Measurements from ENCODE around the gene ABCA8. TPM values are rescaled to one million over a fixed set of nuclear protein-coding genes. Genes with fewer than 3 reads are reported as not detected.
"Not testable (repeated sequence)": the region's sequence is repeated elsewhere in the genome, so short reads cannot be mapped to it uniquely, and the experiment has no call there.

Gene ABCA8
- total RNA-seq, 1 donor from 2014 or later: not detected

DNA sequence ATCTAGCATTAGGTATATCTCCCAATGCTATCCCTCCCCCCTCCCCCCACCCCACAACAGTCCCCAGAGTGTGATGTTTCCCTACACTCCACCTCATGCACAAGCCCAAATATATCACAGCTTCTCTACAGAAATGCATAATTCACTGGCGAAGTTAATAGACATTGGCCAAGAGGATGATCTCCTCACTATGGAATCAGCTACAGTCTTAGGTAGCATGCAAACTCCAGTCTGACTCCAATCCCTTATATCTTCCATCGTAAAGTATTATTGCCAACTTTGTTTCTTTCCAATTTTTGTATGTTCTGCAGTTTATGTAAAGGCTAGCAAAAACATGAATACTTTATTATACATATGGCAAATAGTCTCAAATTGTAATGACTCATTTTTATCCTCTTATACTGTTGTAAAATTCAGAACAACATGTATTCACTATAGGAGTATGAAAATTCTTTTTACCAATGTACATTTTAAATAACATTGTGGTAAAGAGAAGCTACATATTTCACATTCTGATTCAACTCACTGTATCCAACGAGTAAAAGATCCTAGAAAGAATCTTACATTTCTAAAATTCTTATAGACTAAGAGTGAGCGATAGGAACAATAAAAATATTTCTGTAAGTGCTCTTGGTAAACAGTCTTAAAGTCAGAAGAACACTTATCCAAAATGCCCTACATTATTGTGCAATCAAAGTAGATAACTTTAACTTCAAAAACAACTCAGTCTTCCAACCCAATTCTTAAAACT lies 871 bp downstream of the ABCA8 start:
- Mint-ChIP-seq H3K27me3 (ENCODE audit: low read depth) (no peaks in the 10 kb centered on the region), H3K27ac (no peak overlapping the region), H3K36me3 (ENCODE audit: low read depth) (no peaks in the 10 kb centered on the region), H3K4me1 (ENCODE audit: low read depth) (no peaks in the 10 kb centered on the region), H3K4me3 (ENCODE audit: low read depth) (no peak overlapping the region), H3K9me3 (no peaks in the 10 kb centered on the region)
- intact Hi-C loops (cut with micrococcal nuclease): no loop called here
- no peak for DNase-seq (ENCODE audit: low spot score)

DNA sequence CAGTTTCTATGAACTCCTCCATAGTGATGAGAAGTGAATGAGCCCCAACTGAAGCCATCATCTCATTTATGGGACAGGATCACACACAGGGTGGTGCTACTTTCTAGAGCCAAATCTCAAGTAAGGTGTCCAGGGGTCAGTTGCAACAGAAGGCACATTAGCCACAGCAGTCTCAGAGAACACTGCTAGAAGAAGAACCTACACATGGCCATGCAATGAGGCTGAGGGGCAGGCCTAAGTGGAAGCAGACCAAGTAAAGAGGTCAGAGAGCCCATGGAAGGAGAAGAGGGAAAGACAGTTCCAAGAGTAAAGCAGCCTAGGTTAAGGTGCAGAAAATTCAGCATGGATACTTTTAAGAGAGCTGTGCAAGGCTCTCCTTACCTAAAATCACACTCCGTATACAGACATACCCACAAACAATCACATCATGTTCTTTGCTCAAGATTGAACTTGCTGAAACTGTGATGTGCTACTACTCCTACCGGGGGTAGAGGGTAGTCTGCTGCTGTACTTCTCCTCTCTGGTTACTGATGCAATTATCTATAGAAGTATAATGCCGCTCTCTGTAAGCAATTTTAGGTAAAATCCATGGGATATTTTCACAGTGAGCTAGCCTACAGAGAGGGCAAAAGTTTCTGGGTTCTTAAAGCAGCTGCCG lies 1.7 kb downstream of the ABCA8 start:
- H3K36me3 Mint-ChIP-seq (ENCODE audit: low read depth): no peaks in the 10 kb centered on the region
- no peaks in the 10 kb centered on the region for H3K9me3 Mint-ChIP-seq
- H3K4me3 Mint-ChIP-seq (ENCODE audit: low read depth): no peak overlapping the region
- no peaks in the 10 kb centered on the region for H3K4me1 Mint-ChIP-seq (ENCODE audit: low read depth)
- no peak overlapping the region for H3K27ac Mint-ChIP-seq
- intact Hi-C loops (cut with micrococcal nuclease): no loop called here
- DNase-seq (ENCODE audit: low spot score): no peak
- no peaks in the 10 kb centered on the region for H3K27me3 Mint-ChIP-seq (ENCODE audit: low read depth)

GRCh38 chr17:68950725-68951124 lies 4.5 kb downstream of the ABCA8 start:
- Mint-ChIP-seq H3K4me3 (ENCODE audit: low read depth) (no peak overlapping the region), H3K27me3 (ENCODE audit: low read depth) (no peaks in the 10 kb centered on the region), H3K27ac (no peak overlapping the region), H3K4me1 (ENCODE audit: low read depth) (no peaks in the 10 kb centered on the region), H3K36me3 (ENCODE audit: low read depth) (no peaks in the 10 kb centered on the region), H3K9me3 (no peaks in the 10 kb centered on the region)
- DNase-seq (ENCODE audit: low spot score): no peak
- intact Hi-C loops (cut with micrococcal nuclease): no loop called here

- H3K27me3 Mint-ChIP-seq (ENCODE audit: low read depth); H3K27ac Mint-ChIP-seq; H3K36me3 Mint-ChIP-seq (ENCODE audit: low read depth); H3K4me1 Mint-ChIP-seq (ENCODE audit: low read depth); DNase-seq (ENCODE audit: low spot score); intact Hi-C loops (cut with micrococcal nuclease); H3K9me3 Mint-ChIP-seq; H3K4me3 Mint-ChIP-seq (ENCODE audit: low read depth): not testable (repeated sequence)
These were observed 7.3 kb downstream of the ABCA8 start for GRCh38 chr17:68947868-68948267.

GRCh38 chr17:68944435-68945035 lies 10.7 kb downstream of the ABCA8 start:
- no peak for DNase-seq (ENCODE audit: low spot score)
- Mint-ChIP-seq H3K4me3 (ENCODE audit: low read depth) (no peak overlapping the region), H3K27me3 (ENCODE audit: low read depth) (no peaks in the 10 kb centered on the region), H3K27ac (no peak overlapping the region), H3K4me1 (ENCODE audit: low read depth) (no peaks in the 10 kb centered on the region), H3K36me3 (ENCODE audit: low read depth) (no peaks in the 10 kb centered on the region), H3K9me3 (no peaks in the 10 kb centered on the region)
- intact Hi-C loops (cut with micrococcal nuclease): no loop called here

- DNase-seq (ENCODE audit: low spot score); H3K27me3 Mint-ChIP-seq (ENCODE audit: low read depth); H3K27ac Mint-ChIP-seq; H3K36me3 Mint-ChIP-seq (ENCODE audit: low read depth); H3K4me3 Mint-ChIP-seq (ENCODE audit: low read depth); H3K9me3 Mint-ChIP-seq; H3K4me1 Mint-ChIP-seq (ENCODE audit: low read depth); intact Hi-C loops (cut with micrococcal nuclease): not testable (repeated sequence)
These were observed 11.4 kb downstream of the ABCA8 start for GRCh38 chr17:68943812-68944182.

- Mint-ChIP-seq H3K9me3 (no peaks in the 10 kb centered on the region), H3K27ac (no peak overlapping the region), H3K4me3 (ENCODE audit: low read depth) (no peak overlapping the region), H3K36me3 (ENCODE audit: low read depth) (no peaks in the 10 kb centered on the region), H3K27me3 (ENCODE audit: low read depth) (no peaks in the 10 kb centered on the region), H3K4me1 (ENCODE audit: low read depth) (no peaks in the 10 kb centered on the region)
- intact Hi-C loops (cut with micrococcal nuclease): no loop called here
- DNase-seq (ENCODE audit: low spot score): no peak
These were observed 11.9 kb downstream of the ABCA8 start for GRCh38 chr17:68943123-68943811.

DNA sequence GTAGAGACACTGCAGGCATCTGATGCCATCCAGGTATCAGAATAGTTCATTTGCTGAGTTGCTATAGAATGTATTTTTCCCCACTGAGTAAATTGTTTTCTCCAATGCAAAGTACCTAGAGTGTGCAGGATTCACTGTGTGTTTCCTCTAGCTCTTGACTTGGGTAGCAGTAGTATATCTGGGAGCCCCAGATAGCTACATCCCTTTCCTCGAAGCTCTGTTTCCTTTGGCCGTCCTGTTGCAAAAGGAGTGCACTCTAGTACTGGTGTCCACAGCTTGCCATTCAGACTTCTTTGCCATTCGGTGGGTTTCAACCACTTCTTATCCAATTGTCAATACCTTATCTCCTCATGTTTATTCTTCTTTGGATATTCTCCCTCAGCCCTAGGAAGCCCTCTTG lies 12.8 kb downstream of the ABCA8 start:
- Mint-ChIP-seq H3K27me3 (ENCODE audit: low read depth) (no peaks in the 10 kb centered on the region), H3K27ac (no peak overlapping the region), H3K36me3 (ENCODE audit: low read depth) (no peaks in the 10 kb centered on the region), H3K4me3 (ENCODE audit: low read depth) (no peak overlapping the region), H3K9me3 (no peaks in the 10 kb centered on the region), H3K4me1 (ENCODE audit: low read depth) (no peaks in the 10 kb centered on the region)
- DNase-seq (ENCODE audit: low spot score): no peak
- intact Hi-C loops (cut with micrococcal nuclease): no loop called here

DNA sequence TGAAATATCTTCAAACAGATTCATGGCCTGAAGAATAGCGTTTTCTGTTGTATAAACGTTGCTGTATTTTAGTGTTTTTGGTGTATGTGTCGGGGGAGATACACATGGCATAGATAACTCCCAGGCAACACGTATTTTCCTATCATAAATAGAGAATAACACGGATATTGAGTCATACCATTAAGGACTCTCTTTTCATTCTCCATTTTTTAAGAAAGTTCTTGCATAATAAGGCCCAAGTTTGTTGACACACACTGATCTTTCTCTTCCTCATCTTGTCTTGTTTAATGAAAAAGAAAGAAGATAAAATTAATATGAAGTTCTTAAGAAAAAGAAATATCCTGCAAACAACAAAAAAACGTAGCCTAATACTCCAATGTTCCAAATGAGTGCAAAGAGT lies 13.4 kb downstream of the ABCA8 start:
- Mint-ChIP-seq H3K4me3 (ENCODE audit: low read depth) (no peak overlapping the region), H3K27ac (no peak overlapping the region), H3K36me3 (ENCODE audit: low read depth) (no peaks in the 10 kb centered on the region), H3K27me3 (ENCODE audit: low read depth) (no peaks in the 10 kb centered on the region), H3K4me1 (ENCODE audit: low read depth) (no peaks in the 10 kb centered on the region), H3K9me3 (no peaks in the 10 kb centered on the region)
- intact Hi-C loops (cut with micrococcal nuclease): no loop called here
- DNase-seq (ENCODE audit: low spot score): no peak

DNA sequence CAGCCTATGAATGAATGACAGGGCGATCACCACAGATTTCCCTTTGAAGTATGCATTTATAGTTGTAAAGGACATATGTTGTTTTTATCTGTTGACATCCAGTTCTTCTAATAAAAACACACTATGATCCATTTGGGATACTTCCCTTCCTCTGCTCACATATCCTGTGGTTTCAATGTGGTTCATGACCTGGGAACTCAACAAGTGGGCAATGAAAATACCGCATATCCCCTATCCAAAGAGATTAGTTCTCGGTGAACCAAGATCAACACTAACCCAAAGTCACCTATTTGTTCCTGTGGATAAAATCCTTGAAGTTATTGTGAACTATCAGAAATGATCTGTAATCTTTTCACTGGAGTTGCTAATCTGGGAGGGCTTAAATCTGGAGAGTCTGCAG lies 16.0 kb downstream of the ABCA8 start:
- Mint-ChIP-seq H3K4me1 (ENCODE audit: low read depth) (no peaks in the 10 kb centered on the region), H3K9me3 (no peaks in the 10 kb centered on the region), H3K4me3 (ENCODE audit: low read depth) (no peak overlapping the region), H3K27ac (no peak overlapping the region), H3K27me3 (ENCODE audit: low read depth) (no peaks in the 10 kb centered on the region), H3K36me3 (ENCODE audit: low read depth) (no peaks in the 10 kb centered on the region)
- intact Hi-C loops (cut with micrococcal nuclease): no loop called here
- DNase-seq (ENCODE audit: low spot score): no peak

DNA sequence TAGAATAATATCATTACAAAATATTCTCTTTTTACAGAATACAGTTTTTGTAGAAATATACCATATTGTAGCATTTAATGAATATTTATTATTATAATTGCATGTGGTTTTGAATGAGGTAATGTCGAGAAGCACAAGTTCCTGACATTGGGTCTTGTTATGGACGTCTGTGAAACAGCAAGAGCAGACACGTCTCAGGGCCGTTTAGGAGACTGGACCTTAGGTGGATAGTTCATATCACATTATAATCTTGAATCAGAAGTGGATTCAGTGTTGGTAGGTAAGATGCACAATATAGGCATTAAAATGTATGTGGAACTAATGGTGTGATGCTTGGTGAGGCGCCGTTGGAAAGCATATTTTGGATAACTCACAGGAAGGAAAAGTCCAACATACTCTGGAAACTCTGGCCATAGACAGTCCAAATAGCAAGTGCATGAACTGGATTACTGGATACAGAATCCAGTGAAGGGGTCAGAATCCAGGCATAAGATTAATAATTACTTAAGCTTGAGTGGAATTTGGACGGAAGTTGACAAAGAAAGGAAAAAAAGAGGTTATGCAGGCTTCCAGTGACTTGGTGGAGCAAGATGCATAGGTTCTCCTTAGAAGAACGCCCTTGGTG lies 17.2 kb downstream of the ABCA8 start:
- H3K9me3 Mint-ChIP-seq: no peaks in the 10 kb centered on the region
- DNase-seq (ENCODE audit: low spot score): no peak
- no peaks in the 10 kb centered on the region for H3K36me3 Mint-ChIP-seq (ENCODE audit: low read depth)
- intact Hi-C loops (cut with micrococcal nuclease): no loop called here
- no peak overlapping the region for H3K4me3 Mint-ChIP-seq (ENCODE audit: low read depth)
- no peaks in the 10 kb centered on the region for H3K4me1 Mint-ChIP-seq (ENCODE audit: low read depth)
- H3K27me3 Mint-ChIP-seq (ENCODE audit: low read depth): no peaks in the 10 kb centered on the region
- no peak overlapping the region for H3K27ac Mint-ChIP-seq

DNA sequence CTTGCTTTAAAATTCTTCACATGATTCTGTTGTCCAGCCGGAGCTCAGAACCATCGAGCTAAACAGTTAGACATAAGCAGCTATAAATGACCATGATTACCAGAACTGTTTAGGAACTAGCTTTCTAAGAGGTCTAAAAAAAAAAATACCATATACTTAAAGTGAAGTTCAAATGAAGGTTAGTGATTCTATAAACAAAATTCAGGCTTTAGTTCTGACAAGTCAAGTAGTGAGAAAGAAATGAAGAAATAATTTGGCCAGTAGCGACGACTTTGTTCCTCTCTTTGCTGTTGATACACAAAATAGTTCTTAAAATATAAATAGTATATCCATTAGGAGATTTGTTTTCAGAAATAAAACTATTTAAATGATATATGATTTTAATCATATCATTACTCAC lies 27.7 kb downstream of the ABCA8 start:
- Mint-ChIP-seq H3K4me3 (ENCODE audit: low read depth) (no peak overlapping the region), H3K9me3 (no peaks in the 10 kb centered on the region), H3K27me3 (ENCODE audit: low read depth) (no peaks in the 10 kb centered on the region), H3K36me3 (ENCODE audit: low read depth) (no peaks in the 10 kb centered on the region), H3K4me1 (ENCODE audit: low read depth) (no peaks in the 10 kb centered on the region), H3K27ac (no peak overlapping the region)
- intact Hi-C loops (cut with micrococcal nuclease): no loop called here
- DNase-seq (ENCODE audit: low spot score): no peak
